HG02623 (cell line): ENCODE results near the gene PARK7.

ENCODE experiments used
- ATAC-seq: cut with Tn5 transposase; IDR thresholded peaks from one replicate; pipeline ENCODE4 v1.9.1; 2021; ENCODE audit warnings: moderate library complexity; ENCODE audit not compliant: unreplicated experiment

The PARK7 gene

GRCh38 chr1:7980984-7981383, 19.5 kb downstream of the PARK7 start:
- no peak for ATAC-seq

- no peak for ATAC-seq
Observed at GRCh38 chr1:7983086-7983778, 21.7 kb downstream of the PARK7 start.

- no peak for ATAC-seq
Observed at GRCh38 chr1:7984811-7985210, 23.3 kb downstream of the PARK7 start.

GRCh38 chr1:7985851-7986612, 24.5 kb downstream of the PARK7 start:
- ATAC-seq = no peak

GRCh38 chr1:7987528-7987927, 26.0 kb downstream of the PARK7 start:
- ATAC-seq = no peak

DNA sequence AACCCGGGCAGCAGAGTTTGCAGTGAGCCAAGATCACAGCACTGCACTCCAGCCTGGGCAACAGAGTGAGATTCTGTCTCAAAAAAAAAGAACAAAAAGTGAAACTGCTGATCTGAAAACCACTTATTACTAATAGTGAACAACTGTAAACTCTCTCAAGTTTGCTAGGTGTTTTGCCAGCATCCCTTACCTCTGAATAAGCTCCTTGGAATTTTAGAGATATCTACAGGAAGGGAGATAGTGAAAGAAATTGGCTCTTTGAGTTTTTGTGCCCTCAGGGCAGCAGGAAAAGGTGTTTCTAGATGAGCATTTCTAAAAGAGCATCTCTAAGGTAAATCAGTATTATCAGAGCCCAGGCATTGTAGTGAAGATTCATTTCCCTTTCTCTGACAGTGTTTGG, 27.1 kb downstream of the PARK7 start:
- ATAC-seq = no peak

- ATAC-seq = no peak
Observed at GRCh38 chr1:7989762-7990428, 28.4 kb downstream of the PARK7 start.

DNA sequence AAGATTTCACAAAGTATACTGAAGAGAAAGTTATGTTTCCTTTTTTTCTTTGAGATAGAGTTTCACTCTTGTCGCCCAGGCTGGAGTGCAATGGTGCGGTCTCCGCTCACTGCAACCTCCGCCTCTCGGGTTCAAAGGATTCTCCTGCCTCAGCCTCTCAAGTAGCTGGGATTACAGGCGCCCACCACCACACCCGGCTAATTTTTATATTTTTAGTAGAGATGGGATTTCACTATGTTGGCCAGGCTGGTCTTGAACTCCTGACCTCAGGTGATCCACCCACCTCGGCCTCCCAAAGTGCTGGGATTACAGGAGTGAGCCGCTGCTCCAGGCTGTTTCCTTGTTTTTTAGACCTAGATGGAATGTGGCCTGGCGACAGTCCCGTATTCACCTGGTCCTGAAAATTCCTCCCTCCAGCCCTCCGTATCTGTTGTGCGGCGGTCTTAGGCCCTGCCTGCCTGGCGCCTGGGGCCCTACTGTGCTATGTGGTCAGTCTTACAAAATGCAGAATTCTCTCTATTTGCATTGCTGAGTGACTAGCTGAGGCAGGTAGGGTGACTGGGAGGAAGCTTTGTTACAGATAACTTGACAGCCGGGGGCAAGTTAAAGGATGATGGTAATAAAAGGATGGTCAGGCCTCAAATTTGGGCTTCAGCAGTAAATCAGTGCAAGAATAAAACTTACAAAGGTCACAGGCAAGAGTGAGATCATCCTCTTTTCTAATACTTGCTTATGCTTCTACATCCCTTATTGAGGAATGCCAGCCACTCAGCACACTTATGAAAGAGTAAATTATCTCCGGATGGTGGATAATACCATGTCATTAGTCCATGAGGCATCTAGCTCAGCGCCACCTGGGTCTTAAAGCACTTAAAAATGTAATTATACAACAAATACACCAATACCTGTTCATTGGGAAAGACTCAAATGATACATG, 30.3 kb downstream of the PARK7 start:
- no peak for ATAC-seq

GRCh38 chr1:7992885-7993284, 31.4 kb downstream of the PARK7 start:
- no peak for ATAC-seq

- ATAC-seq = no peak
Observed at GRCh38 chr1:7993593-7994479, 32.3 kb downstream of the PARK7 start.

DNA sequence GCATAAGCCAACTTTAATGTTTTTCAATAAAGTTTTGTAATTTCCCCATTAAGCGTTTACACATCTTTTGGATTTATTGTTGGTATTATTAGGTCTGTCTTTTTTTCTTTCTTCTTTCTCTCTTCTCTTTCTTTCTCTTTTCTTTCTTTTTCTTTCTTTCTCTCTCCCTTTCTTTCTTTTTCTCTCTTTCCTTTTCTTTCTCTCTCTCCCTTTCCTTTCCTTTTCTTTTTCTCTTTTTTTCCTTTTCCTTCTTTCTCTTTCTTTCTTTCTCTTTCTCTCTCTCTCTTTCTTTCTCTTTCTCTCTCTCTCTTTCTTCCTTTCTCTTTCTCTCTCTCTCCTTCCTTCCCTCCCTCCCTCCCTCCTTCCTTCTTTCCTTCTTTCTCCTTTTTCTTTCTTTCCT, 33.3 kb downstream of the PARK7 start:
- ATAC-seq = no peak

GRCh38 chr1:7995437-7995836, 33.9 kb downstream of the PARK7 start:
- ATAC-seq = no peak

GRCh38 chr1:8002329-8002910, 40.9 kb downstream of the PARK7 start:
- no peak for ATAC-seq

DNA sequence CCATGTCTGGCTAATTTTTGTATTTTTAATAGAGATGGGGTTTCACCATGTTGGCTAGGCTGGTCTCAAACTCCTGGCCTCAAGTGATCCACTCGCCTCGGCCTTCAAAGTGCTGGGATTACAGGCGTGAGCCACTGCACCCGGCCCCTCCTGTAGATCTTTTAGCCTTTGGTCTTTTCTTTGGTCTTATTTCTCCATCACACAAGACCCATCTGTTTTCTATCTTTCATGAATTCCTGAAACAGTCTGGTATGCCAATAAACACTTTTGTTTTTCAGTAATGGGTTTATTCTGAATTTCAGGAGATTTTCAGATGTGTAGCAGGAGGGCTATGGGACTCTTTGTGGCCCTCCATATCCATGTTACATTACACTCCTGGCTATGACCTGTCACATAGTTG, 41.4 kb downstream of the PARK7 start:
- no peak for ATAC-seq

GRCh38 chr1:8003438-8004112, 42.1 kb downstream of the PARK7 start:
- no peak for ATAC-seq

GRCh38 chr1:8004113-8004802, 42.7 kb downstream of the PARK7 start:
- ATAC-seq = no peak

GRCh38 chr1:8004803-8005573, 43.5 kb downstream of the PARK7 start:
- no peak for ATAC-seq
